IMR-90 (cell line): ENCODE data around the gene LRRC8E. TPM values are rescaled to one million over a fixed set of nuclear protein-coding genes. Genes with fewer than 3 reads are reported as not detected.

Experiments
- ATAC-seq: fragments of 200-7000 bp; cut with Tn5 transposase; 2 replicates; pipeline ENCODE4 v1.9.1; 2020; ENCODE audit warnings: low read depth, mild to moderate bottlenecking, moderate library complexity
- BruUV-seq: library from RNA; stranded (reverse); fragments of 400-500 nt; replicated peaks from 2 replicates; lab custom pipeline; 2021; lab: Mats Ljungman, UMichigan
- CTCF ChIA-PET: fragments of 300-600 bp; formaldehyde crosslinking; extraction: SDS; loops from one replicate; lab custom pipeline; 2021; ENCODE audit warnings: antibody characterized with exemption; lab: Yijun Ruan, JAX
- POLR2A ChIA-PET: fragments of 300-600 bp; sonication (Branson Sonifier 250); formaldehyde crosslinking; loops from one replicate; lab custom pipeline; 2022; ENCODE audit warnings: antibody characterized with exemption; ENCODE audit not compliant: unreplicated experiment; lab: Charles Lee
- DNase-seq: peaks from one replicate; pipeline ENCODE4 v3.0.0; 2013
- H2AFZ ChIP-seq: replicated peaks from 2 replicates; pipeline ENCODE3; 2013; ENCODE audit warnings: low read length, mild to moderate bottlenecking; ENCODE audit not compliant: poor library complexity
- H2AK5ac ChIP-seq: 2 replicates; pipeline ENCODE4 v1.6.1; 2013; ENCODE audit warnings: low read depth, low read length, inconsistent platforms
- H2AK9ac ChIP-seq: replicated peaks from 2 replicates; pipeline ENCODE3; 2013; ENCODE audit warnings: mild to moderate bottlenecking, low read depth, low read length, moderate library complexity; ENCODE audit not compliant: poor library complexity
- H2BK120ac ChIP-seq: 2 replicates; pipeline ENCODE4 v1.6.1; 2013; ENCODE audit warnings: low read depth, low read length, inconsistent platforms
- H2BK15ac ChIP-seq: 3 replicates; pipeline ENCODE4 v1.6.1; 2013; ENCODE audit warnings: low read depth, low read length, inconsistent platforms
- H2BK20ac ChIP-seq: 2 replicates; pipeline ENCODE4 v1.6.1; 2013; ENCODE audit warnings: low read depth, mild to moderate bottlenecking, inconsistent platforms, low read length, moderate library complexity
- H2BK5ac ChIP-seq: 2 replicates; pipeline ENCODE4 v1.6.1; 2013; ENCODE audit warnings: mild to moderate bottlenecking, low read depth, low read length, inconsistent platforms; ENCODE audit not compliant: poor library complexity, severe bottlenecking
- H3K14ac ChIP-seq: replicated peaks from 2 replicates; pipeline ENCODE4 v1.6.1; 2013; ENCODE audit warnings: low read depth, low read length, inconsistent platforms
- H3K18ac ChIP-seq: 2 replicates; pipeline ENCODE4 v1.6.1; 2013; ENCODE audit warnings: low read depth, low read length, control low read depth
- H3K23ac ChIP-seq: 2 replicates; pipeline ENCODE4 v1.6.1; 2013; ENCODE audit warnings: low read depth, low read length, inconsistent platforms
- H3K27ac ChIP-seq: 2 replicates; pipeline ENCODE4 v1.5.1; 2013; ENCODE audit warnings: mild to moderate bottlenecking, control low read depth, low read length; ENCODE audit not compliant: insufficient read depth
- H3K27me3 ChIP-seq: 2 replicates; pipeline ENCODE4 v1.6.1; 2013; ENCODE audit warnings: low read length; ENCODE audit not compliant: control insufficient read depth, insufficient read depth
- H3K36me3 ChIP-seq: 2 replicates; pipeline ENCODE4 v1.6.1; 2013; ENCODE audit warnings: low read length, mixed read lengths; ENCODE audit not compliant: control insufficient read depth, insufficient read depth
- H3K4ac ChIP-seq: 2 replicates; pipeline ENCODE4 v1.6.1; 2013; ENCODE audit warnings: low read depth, low read length, inconsistent platforms
- H3K4me1 ChIP-seq: 2 replicates; pipeline ENCODE4 v1.6.1; 2013; ENCODE audit warnings: low read length, mixed read lengths; ENCODE audit not compliant: control insufficient read depth, insufficient read depth
- H3K4me2 ChIP-seq: 2 replicates; pipeline ENCODE4 v1.6.1; 2013; ENCODE audit warnings: low read depth, mild to moderate bottlenecking, control low read depth, low read length, moderate library complexity
- H3K4me3 ChIP-seq: 2 replicates; pipeline ENCODE4 v1.5.1; 2013; ENCODE audit warnings: low read depth, mild to moderate bottlenecking, control low read depth, low read length, moderate library complexity; ENCODE audit not compliant: insufficient read depth
- H3K56ac ChIP-seq: 2 replicates; pipeline ENCODE4 v1.6.1; 2013; ENCODE audit warnings: low read length, inconsistent platforms; ENCODE audit not compliant: insufficient read depth; ENCODE audit errors: extremely low read depth
- H3K79me1 ChIP-seq, 2 experiments: 2 replicates each; pipeline ENCODE4 v1.6.1; 2013; ENCODE audit warnings: low read length in 2 of 2, inconsistent platforms in 1 of 2, low read depth in 1 of 2
- H3K9ac ChIP-seq: 2 replicates; pipeline ENCODE4 v1.6.1; 2013; ENCODE audit warnings: low read depth, low read length, control low read depth
- H3K9me1 ChIP-seq: 2 replicates; pipeline ENCODE4 v1.6.1; 2013; ENCODE audit warnings: low read length, inconsistent platforms; ENCODE audit not compliant: insufficient read depth
- H3K9me3 ChIP-seq: 2 replicates; pipeline ENCODE4 v1.6.1; 2013; ENCODE audit warnings: low read length; ENCODE audit not compliant: control insufficient read depth, insufficient read depth
- H4K20me1 ChIP-seq: 2 replicates; pipeline ENCODE4 v1.6.1; 2013; ENCODE audit warnings: low read length, inconsistent platforms; ENCODE audit not compliant: insufficient read depth
- H4K5ac ChIP-seq: 2 replicates; pipeline ENCODE4 v1.6.1; 2013; ENCODE audit warnings: mild to moderate bottlenecking, low read depth, low read length, control low read depth
- H4K8ac ChIP-seq, 2 experiments: 2 replicates each; pipeline ENCODE4 v1.6.1; 2013; ENCODE audit warnings: low read depth in 2 of 2, low read length in 2 of 2, control low read depth in 1 of 2, inconsistent platforms in 1 of 2
- H4K91ac ChIP-seq: 2 replicates; pipeline ENCODE4 v1.6.1; 2013; ENCODE audit warnings: low read depth, low read length, inconsistent platforms; ENCODE audit not compliant: insufficient read depth
- BHLHE40 ChIP-seq: fragments of 150-350 bp; IDR thresholded peaks from 2 replicates; pipeline ENCODE4 v1.6.1; 2016; ENCODE audit warnings: mild to moderate bottlenecking, low read depth, low read length
- CEBPB ChIP-seq: IDR thresholded peaks from 2 replicates; pipeline ENCODE4 v1.6.1; 2012; ENCODE audit warnings: low read depth, low read length, improper control_type of control experiment
- CHD1 ChIP-seq: IDR thresholded peaks from 2 replicates; pipeline ENCODE4 v1.6.1; 2012; ENCODE audit warnings: low read depth, low read length, improper control_type of control experiment
- FOS ChIP-seq: fragments of 150-350 bp; IDR thresholded peaks from 2 replicates; pipeline ENCODE4 v1.6.1; 2016; ENCODE audit warnings: low read depth, low read length
- MAFK ChIP-seq: IDR thresholded peaks from 2 replicates; pipeline ENCODE4 v1.6.1; 2012; ENCODE audit warnings: low read depth, low read length, improper control_type of control experiment
- MAZ ChIP-seq: IDR thresholded peaks from 2 replicates; pipeline ENCODE4 v1.6.1; 2012; ENCODE audit warnings: low read depth, mild to moderate bottlenecking, low read length, improper control_type of control experiment, moderate library complexity, borderline replicate concordance
- MXI1 ChIP-seq: IDR thresholded peaks from 2 replicates; pipeline ENCODE4 v1.6.1; 2012; ENCODE audit warnings: low read depth, mild to moderate bottlenecking, low read length, moderate library complexity, borderline replicate concordance
- NFE2L2 ChIP-seq: fragments of 150-350 bp; IDR thresholded peaks from 2 replicates; pipeline ENCODE4 v1.6.1; 2016; ENCODE audit warnings: low read depth, mild to moderate bottlenecking, low read length
- POLR2A ChIP-seq: IDR thresholded peaks from 2 replicates; pipeline ENCODE4 v1.6.1; 2012; ENCODE audit warnings: mild to moderate bottlenecking, low read depth, low read length
- RAD21 ChIP-seq: IDR thresholded peaks from 2 replicates; pipeline ENCODE4 v1.6.1; 2012; ENCODE audit warnings: low read length, improper control_type of control experiment
- SMC3 ChIP-seq: fragments of 150-350 bp; IDR thresholded peaks from 2 replicates; pipeline ENCODE4 v1.6.1; 2016; ENCODE audit warnings: low read depth, mild to moderate bottlenecking, antibody characterized with exemption, low read length, moderate library complexity
- WGBS, 2 experiments: methylation state at CpG; one replicate each; pipeline versions ENCODE4 v1.1.5 to v1.1.7; 2013; ENCODE audit warnings: missing lambda C conversion rate in 2 of 2; ENCODE audit not compliant: insufficient read length in 1 of 2; ENCODE audit errors: extremely low coverage in 2 of 2; 5-methylcytosine and 5-hydroxymethylcytosine counted together
- dilution Hi-C: fragments of 300-500 bp; cut with HindIII; formaldehyde crosslinking; loops from one replicate; pipeline ENCODE4 v1.14.3; 2018; ENCODE audit warnings: low sequenced_read_pairs; ENCODE audit not compliant: unreplicated experiment
- in situ Hi-C: fragments of 300-500 bp; cut with MboI; formaldehyde crosslinking; loops from 3 replicates; pipeline ENCODE4 v1.14.3; 2019; ENCODE audit warnings: low sequenced_read_pairs, inconsistent platforms, mixed read lengths
- intact Hi-C: fragments of 100-400 bp; cut with micrococcal nuclease; formaldehyde crosslinking; loops from 2 replicates; pipeline ENCODE4 v1.10.0; 2022
- polyA plus RNA-seq, 3 experiments: library from polyadenylated mRNA; depleted of rRNA; stranded (reverse); fragments of >200 nt; gene quantifications; 2 replicates each; pipeline ENCODE4 v1.2.3, GENCODE V29; 2012; ENCODE audit warnings: low replicate concordance in 1 of 3
- total RNA-seq: library from RNA; depleted of rRNA; stranded (reverse); fragments of >200 nt; gene quantifications from 2 replicates; pipeline ENCODE4 v1.2.3, GENCODE V29; 2012
- TF ChIP-seq, protein P1 (sequence below): conservative IDR thresholded peaks from 2 replicates; pipeline ENCODE4 v1.5.1; 2012; ENCODE audit warnings: mild to moderate bottlenecking, low read depth, low read length, improper control_type of control experiment
- TF ChIP-seq, protein P2 (sequence below): fragments of 150-350 bp; IDR thresholded peaks from 2 replicates; pipeline ENCODE4 v1.6.1; 2017; ENCODE audit warnings: mild to moderate bottlenecking, antibody characterized with exemption, low read length, low read depth

Gene LRRC8E
- total and polyA plus RNA-seq, 2 of the 4 experiments (the other 2 are of a cell fraction): 6.4 to 7.2 TPM

DNA sequence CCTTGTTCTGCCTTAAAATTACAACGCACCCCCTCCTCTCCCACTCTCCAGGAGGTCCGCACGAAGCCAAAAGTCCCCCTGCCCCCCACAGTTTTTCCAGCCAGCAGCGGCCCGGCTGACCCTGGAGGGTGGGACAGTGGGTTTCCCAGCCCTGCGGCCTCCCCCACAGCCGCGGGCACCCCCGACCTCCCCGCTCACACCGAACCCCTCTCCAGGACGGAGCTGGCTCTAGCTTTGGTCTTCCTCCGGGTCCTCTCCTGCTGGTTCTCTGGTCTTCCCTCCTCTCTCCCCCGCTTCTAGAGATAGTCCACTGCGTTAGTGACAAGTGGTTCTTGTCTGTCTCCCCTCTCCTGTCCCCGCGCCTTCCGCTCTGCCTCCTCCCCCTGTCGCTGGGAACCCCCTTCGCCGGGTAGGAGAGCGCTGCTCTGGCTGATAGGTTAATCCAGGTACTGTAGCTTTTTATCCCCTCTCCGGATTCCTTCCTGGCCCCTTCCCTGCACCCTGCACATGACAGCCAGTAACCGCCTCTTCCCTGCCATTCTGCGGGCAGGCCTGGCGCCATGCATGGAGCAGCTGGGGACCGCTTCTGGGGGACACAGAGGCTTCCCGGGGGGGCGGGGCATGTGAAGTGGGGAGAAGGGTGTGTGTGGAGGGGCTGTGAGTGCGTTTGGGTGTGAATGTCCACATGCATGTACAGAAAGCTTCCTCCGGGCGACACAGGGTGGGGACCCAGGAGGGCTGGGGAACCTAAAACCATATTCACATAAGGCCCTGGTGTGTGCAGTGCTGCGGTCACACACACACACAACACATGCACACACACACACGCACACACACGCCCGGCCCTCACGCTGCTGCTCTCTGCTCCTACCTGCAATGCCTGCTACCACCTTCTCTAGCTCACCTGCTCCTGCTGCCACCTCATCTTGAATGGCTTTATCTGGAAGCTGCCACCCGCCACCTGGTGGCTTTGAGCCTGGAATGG, 31.3 kb upstream of the LRRC8E start:
- H3K56ac ChIP-seq: no peak overlapping the region
- H2AK9ac ChIP-seq: peak overlapping the region; percentile 28
- 81% methylated on average over 5 of the region's 38 CpGs; no CpG with 5 or more reads in 1 of the 2 experiments for WGBS, 2 experiments
- H2BK120ac ChIP-seq: no peak overlapping the region
- H4K20me1 ChIP-seq: peaks cover 5% of the 10 kb centered on the region; the same call in 1 of the 2 replicates
- H3K9me3 ChIP-seq: no peaks in the 10 kb centered on the region
- DNase-seq (no peak), ATAC-seq (no peak)
- H3K18ac ChIP-seq: no peak overlapping the region
- BruUV-seq: no TSS peak
- H2BK20ac ChIP-seq: no peak overlapping the region
- ChIA-PET CTCF (interaction anchor here (0.5 kb wide), 1 partner anchor 87 kb away, joined by 3 read pairs; no protein-coding TSS in a partner anchor), POLR2A (no interaction called here)
- intact Hi-C loops: no loop called here
- TF ChIP-seq SMC3 (no peak), MAZ (no peak), NFE2L2 (no peak), POLR2A (no peak), MXI1 (no peak), RAD21 (no peak), CEBPB (no peak), CHD1 (no peak), MAFK (no peak), BHLHE40 (no peak), FOS (no peak)
- TF ChIP-seq, protein P1, sequence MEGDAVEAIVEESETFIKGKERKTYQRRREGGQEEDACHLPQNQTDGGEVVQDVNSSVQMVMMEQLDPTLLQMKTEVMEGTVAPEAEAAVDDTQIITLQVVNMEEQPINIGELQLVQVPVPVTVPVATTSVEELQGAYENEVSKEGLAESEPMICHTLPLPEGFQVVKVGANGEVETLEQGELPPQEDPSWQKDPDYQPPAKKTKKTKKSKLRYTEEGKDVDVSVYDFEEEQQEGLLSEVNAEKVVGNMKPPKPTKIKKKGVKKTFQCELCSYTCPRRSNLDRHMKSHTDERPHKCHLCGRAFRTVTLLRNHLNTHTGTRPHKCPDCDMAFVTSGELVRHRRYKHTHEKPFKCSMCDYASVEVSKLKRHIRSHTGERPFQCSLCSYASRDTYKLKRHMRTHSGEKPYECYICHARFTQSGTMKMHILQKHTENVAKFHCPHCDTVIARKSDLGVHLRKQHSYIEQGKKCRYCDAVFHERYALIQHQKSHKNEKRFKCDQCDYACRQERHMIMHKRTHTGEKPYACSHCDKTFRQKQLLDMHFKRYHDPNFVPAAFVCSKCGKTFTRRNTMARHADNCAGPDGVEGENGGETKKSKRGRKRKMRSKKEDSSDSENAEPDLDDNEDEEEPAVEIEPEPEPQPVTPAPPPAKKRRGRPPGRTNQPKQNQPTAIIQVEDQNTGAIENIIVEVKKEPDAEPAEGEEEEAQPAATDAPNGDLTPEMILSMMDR: no peak
- TF ChIP-seq, protein P2, sequence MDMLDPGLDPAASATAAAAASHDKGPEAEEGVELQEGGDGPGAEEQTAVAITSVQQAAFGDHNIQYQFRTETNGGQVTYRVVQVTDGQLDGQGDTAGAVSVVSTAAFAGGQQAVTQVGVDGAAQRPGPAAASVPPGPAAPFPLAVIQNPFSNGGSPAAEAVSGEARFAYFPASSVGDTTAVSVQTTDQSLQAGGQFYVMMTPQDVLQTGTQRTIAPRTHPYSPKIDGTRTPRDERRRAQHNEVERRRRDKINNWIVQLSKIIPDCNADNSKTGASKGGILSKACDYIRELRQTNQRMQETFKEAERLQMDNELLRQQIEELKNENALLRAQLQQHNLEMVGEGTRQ: no peak
- no peak overlapping the region for H3K27ac ChIP-seq
- dilution Hi-C loops: no loop called here
- H4K5ac ChIP-seq: no peak overlapping the region
- H3K23ac ChIP-seq: no peak overlapping the region
- in situ Hi-C loops: no loop called here
- H2AFZ ChIP-seq: no peak overlapping the region
- no peak overlapping the region for H3K4ac ChIP-seq
- no peak overlapping the region for H3K9ac ChIP-seq
- H4K8ac ChIP-seq: no peak overlapping the region
- H3K36me3 ChIP-seq: peaks cover 2% of the 10 kb centered on the region; the same call in 1 of the 2 replicates
- H3K14ac ChIP-seq: no peak overlapping the region
- no peak overlapping the region for H2AK5ac ChIP-seq
- no peak overlapping the region for H3K4me3 ChIP-seq
- H3K27me3 ChIP-seq: no peaks in the 10 kb centered on the region
- no peak overlapping the region for H3K4me2 ChIP-seq
- no peak overlapping the region for H2BK15ac ChIP-seq
- H2BK5ac ChIP-seq: no peak overlapping the region
- no peak overlapping the region for H4K91ac ChIP-seq
- no peaks in the 10 kb centered on the region for H3K9me1 ChIP-seq
- H3K79me1 ChIP-seq: no peaks in the 10 kb centered on the region
- H3K4me1 ChIP-seq: peaks cover under 1% of the 10 kb centered on the region; the same call in 1 of the 2 replicates
